Progenitor cell of endocrine pancreas (in vitro differentiated cells): Measurements from ENCODE around the gene ICOSLG. TPM values are rescaled to one million over a fixed set of nuclear protein-coding genes. Genes with fewer than 3 reads are reported as not detected.

Experiments used
- DNase-seq: peaks from one replicate; pipeline ENCODE4 v3.0.0; 2021; ENCODE audit warnings: low spot score; ENCODE audit not compliant: unreplicated experiment
- H3K27ac Mint-ChIP-seq: 2 replicates; pipeline ENCODE4 v1.8.0; 2021; ENCODE audit warnings: mild to moderate bottlenecking, moderate library complexity, mixed read lengths
- H3K27me3 Mint-ChIP-seq: 2 replicates; pipeline ENCODE4 v1.8.0; 2021; ENCODE audit warnings: mixed read lengths
- H3K36me3 Mint-ChIP-seq: 2 replicates; pipeline ENCODE4 v1.8.0; 2022; ENCODE audit warnings: mixed read lengths; ENCODE audit not compliant: insufficient read depth
- H3K4me1 Mint-ChIP-seq: 2 replicates; pipeline ENCODE4 v1.8.0; 2021; ENCODE audit warnings: low read depth, mixed read lengths
- H3K4me3 Mint-ChIP-seq: 2 replicates; pipeline ENCODE4 v1.8.0; 2021; ENCODE audit warnings: low read depth, mild to moderate bottlenecking, moderate library complexity, mixed read lengths
- H3K9me3 Mint-ChIP-seq: 2 replicates; pipeline ENCODE4 v1.8.0; 2021; ENCODE audit warnings: low read depth, mixed read lengths
- total RNA-seq: library from RNA; stranded (reverse); gene quantifications from 2 replicates; pipeline ENCODE4 v1.2.1, GENCODE V29; 2021
- TF ChIP-seq, protein P1 (sequence below): fragments of 200-600 bp; sonication (generic); IDR thresholded peaks from one replicate; pipeline ENCODE4 v1.5.0; 2021; ENCODE audit warnings: antibody characterized with exemption, mild to moderate bottlenecking; ENCODE audit not compliant: unreplicated experiment

ICOSLG gene
- total RNA-seq, 1 donor from 2014 or later = 0.91 TPM

DNA sequence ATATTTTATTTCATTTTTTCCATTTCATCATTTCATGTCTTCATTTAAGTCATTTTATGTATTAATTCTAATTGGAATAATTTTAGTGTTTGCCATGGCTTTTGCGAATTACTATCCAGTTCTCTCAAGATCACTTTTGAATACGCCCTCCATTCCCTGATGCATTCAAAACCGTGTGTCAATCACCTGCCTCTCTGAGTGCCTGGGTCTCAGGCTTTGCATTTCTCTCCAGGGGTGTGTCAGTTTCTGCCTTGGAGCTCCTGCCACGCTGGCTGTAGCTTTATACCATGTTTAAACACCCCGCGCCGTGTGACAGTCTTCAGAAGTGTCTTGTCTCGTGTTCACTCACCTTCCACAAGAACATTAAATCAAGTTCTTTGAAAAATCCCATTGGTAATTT, 28.3 kb upstream of the ICOSLG start:
- Mint-ChIP-seq H3K4me1 (no peaks in the 10 kb centered on the region), H3K27ac (no peak overlapping the region), H3K9me3 (no peaks in the 10 kb centered on the region), H3K4me3 (no peak overlapping the region), H3K36me3 (no peaks in the 10 kb centered on the region), H3K27me3 (no peaks in the 10 kb centered on the region)
- no peak for DNase-seq
- TF ChIP-seq, protein P1, sequence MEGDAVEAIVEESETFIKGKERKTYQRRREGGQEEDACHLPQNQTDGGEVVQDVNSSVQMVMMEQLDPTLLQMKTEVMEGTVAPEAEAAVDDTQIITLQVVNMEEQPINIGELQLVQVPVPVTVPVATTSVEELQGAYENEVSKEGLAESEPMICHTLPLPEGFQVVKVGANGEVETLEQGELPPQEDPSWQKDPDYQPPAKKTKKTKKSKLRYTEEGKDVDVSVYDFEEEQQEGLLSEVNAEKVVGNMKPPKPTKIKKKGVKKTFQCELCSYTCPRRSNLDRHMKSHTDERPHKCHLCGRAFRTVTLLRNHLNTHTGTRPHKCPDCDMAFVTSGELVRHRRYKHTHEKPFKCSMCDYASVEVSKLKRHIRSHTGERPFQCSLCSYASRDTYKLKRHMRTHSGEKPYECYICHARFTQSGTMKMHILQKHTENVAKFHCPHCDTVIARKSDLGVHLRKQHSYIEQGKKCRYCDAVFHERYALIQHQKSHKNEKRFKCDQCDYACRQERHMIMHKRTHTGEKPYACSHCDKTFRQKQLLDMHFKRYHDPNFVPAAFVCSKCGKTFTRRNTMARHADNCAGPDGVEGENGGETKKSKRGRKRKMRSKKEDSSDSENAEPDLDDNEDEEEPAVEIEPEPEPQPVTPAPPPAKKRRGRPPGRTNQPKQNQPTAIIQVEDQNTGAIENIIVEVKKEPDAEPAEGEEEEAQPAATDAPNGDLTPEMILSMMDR = no peak

DNA sequence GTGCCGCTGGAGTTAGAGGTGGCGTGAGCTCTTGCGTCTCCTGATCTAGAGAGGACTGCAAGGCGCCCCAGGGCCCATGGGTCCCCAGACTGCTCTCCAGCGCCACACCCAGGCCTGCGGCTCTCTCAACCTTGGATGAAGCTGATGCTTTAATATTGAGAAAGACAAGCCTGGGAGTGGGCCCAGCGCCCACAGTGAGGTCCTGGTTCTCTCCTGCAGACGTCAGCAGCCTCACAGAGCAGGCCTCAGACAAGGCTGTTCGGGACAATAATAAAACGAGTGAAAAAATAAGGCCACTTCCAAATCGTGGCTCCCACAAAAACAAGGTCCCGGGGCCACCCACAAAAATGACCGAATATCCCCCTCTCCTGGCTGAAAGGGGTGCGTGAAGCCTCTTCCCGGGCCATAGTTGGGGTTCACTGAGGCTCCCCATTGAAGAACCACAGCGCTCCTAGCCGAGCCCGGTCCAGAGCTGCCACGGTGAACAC, 27.0 kb upstream of the ICOSLG start:
- Mint-ChIP-seq H3K27ac (no peak overlapping the region), H3K4me3 (no peak overlapping the region), H3K9me3 (no peaks in the 10 kb centered on the region), H3K4me1 (peaks cover 2% of the 10 kb centered on the region), H3K27me3 (no peaks in the 10 kb centered on the region), H3K36me3 (no peaks in the 10 kb centered on the region)
- DNase-seq = no peak
- TF ChIP-seq, protein P1 = no peak

DNA sequence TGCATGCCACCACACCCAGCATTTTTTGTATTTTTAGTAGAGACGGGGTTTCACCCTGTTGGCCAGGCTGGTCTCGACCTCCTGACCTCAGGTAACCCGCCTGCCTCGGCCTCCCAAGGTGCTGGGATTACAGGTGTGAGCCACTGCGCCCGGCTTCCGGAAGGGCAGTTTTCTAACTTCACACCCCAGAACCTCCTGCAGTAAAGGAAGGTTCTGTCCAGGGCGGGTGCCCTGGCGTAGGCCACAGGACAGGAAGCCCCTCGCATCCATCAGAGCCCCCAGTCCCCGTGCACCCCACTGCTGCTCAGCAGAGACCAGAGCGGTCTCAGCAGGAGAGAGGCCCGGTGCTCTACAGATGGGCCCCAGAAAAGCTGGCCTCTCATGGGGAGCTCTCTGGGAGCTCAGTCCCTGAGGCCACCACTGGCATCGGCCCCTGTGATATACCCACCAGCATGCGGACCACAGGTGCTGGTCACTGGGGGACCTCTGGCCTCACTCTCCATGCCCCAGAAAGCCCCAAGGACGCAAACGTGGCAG, 25.1 kb upstream of the ICOSLG start:
- DNase-seq = no peak
- peaks cover 2% of the 10 kb centered on the region for H3K4me1 Mint-ChIP-seq
- H3K4me3 Mint-ChIP-seq = no peak overlapping the region
- H3K27me3 Mint-ChIP-seq = no peaks in the 10 kb centered on the region
- no peaks in the 10 kb centered on the region for H3K9me3 Mint-ChIP-seq
- H3K36me3 Mint-ChIP-seq = no peaks in the 10 kb centered on the region
- TF ChIP-seq, protein P1 = no peak
- no peak overlapping the region for H3K27ac Mint-ChIP-seq

DNA sequence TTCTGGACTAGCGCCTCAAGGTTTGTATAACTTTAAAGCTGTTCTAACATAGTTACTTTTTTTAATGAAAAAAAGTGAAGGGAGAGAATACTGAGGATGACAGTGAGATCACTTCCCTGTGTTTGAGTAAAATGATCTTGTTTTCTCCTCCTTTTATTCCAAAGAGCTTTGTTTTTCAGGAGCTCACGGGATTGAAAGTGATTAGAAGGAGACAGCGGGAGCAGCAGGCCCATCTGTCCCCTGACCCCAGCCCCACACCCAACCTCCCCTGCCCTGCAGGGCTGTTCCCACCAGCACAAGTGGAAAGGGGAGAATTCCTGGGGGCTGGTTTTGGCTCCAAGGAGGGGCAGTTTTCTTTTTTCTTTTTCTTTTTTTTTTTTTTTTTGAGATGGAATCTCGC, 23.0 kb upstream of the ICOSLG start:
- Mint-ChIP-seq H3K4me1 (peaks cover 2% of the 10 kb centered on the region), H3K4me3 (no peak overlapping the region), H3K9me3 (no peaks in the 10 kb centered on the region), H3K27me3 (peaks cover 12% of the 10 kb centered on the region), H3K27ac (peak overlapping the region; percentile 78), H3K36me3 (no peaks in the 10 kb centered on the region)
- TF ChIP-seq, protein P1 = no peak
- no peak for DNase-seq

DNA sequence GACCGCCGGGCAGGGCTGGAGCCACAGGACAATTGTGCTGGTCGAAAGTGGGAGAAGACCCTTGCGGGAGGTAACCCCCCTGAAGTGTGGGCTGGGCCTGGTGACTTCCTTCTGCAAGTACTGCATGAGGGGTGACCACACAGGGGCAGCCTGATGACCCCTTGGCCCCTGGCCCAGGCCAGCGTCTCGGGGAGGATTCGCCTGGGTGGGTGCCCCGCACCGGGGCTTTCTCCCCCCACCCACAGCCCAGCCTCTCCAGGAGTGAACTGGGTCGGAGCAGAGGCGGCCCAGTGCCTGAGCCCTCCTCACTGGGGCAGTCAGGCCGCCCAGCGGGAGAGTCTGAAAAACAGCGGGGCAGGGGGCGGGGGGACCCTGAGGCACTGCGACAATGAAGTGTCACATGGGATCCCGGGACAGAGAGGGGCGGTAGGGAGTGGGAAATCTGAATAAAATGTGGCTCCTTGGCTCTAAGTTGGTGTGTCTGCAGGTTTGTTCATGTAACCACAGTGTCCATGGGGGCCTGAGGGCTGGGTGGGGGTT, 22.5 kb upstream of the ICOSLG start:
- peak overlapping the region; percentile 78 for H3K27ac Mint-ChIP-seq
- peaks cover 2% of the 10 kb centered on the region for H3K4me1 Mint-ChIP-seq
- TF ChIP-seq, protein P1 = no peak
- H3K9me3 Mint-ChIP-seq = no peaks in the 10 kb centered on the region
- H3K36me3 Mint-ChIP-seq = no peaks in the 10 kb centered on the region
- DNase-seq = no peak
- H3K27me3 Mint-ChIP-seq = peaks cover 14% of the 10 kb centered on the region
- H3K4me3 Mint-ChIP-seq = no peak overlapping the region
